GM19035 (cell line): ENCODE results near the gene CRYGS.
"Not testable (repeated sequence)": the region's sequence is repeated elsewhere in the genome, so short reads cannot be mapped to it uniquely, and the experiment has no call there.

Experiments
- ATAC-seq: cut with Tn5 transposase; IDR thresholded peaks from one replicate; pipeline ENCODE4 v1.9.1; 2021; ENCODE audit not compliant: unreplicated experiment

CRYGS gene

GRCh38 chr3:186520431-186520830 lies 23.7 kb downstream of the CRYGS start:
- no peak for ATAC-seq

GRCh38 chr3:186519021-186519658 lies 25.0 kb downstream of the CRYGS start:
- peak; percentile 36 for ATAC-seq

DNA sequence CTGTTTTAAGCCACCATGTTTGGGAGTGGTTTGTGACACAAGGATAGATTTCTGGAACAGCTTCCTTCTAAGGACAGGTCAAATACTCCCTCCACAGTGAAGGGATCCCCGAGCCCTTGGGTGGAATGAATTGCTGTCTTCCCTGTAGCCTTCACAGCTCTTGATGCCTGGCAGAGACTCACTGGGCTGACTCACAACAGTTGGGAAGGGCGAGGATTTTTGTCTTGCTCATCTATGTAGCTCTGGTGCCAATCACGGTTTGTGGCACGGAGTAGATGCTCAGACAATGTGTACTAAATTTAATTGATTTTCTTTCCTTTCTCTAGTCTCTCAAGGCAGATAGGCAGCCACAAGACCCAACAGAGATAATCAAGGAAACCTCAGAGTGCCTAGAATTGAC lies 27.0 kb downstream of the CRYGS start:
- no peak for ATAC-seq

- no peak for ATAC-seq
Measured at GRCh38 chr3:186516646-186517045, 27.5 kb downstream of the CRYGS start.

- no peak for ATAC-seq
Measured at GRCh38 chr3:186515125-186515524, 29.1 kb downstream of the CRYGS start.

- ATAC-seq = no peak
Measured at GRCh38 chr3:186514296-186515002, 29.7 kb downstream of the CRYGS start.

- no peak for ATAC-seq
Measured at GRCh38 chr3:186513386-186513785, 30.8 kb downstream of the CRYGS start.

DNA sequence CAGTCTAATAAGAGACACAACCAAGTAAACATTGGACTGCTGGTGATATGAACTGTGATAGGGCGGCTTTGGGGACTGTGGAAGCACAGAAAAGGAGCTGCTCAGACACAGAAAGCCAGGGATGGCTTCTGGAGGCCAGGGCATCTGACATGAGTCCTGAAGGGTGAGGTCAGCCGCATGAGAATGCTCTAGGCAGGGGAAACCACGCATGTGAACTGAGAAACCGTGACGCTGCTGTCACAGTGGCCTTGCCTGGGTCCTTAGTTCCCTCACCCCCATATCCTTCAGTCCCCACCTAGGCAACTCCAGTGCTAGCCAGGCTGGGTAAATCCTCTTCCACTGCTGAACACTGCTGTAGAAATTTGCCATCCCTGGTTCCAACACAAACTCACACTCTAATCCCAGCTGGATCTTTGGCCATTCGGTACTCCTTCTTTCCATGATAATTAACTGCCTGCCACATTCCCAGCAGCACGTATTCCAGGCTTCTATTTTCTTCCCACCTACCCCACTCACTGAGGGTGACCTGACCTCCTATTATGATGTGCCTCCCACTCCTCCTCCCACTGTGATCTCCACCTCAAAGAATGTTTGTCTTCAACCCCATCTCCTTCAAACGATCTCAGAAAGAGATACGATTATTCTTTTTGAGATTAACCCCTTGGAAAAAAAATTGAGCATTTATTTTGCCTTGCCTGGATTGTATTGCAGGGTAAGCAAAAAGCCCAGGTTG lies 31.4 kb downstream of the CRYGS start:
- ATAC-seq = no peak

- ATAC-seq = no peak
Measured at GRCh38 chr3:186511702-186512101, 32.5 kb downstream of the CRYGS start.

DNA sequence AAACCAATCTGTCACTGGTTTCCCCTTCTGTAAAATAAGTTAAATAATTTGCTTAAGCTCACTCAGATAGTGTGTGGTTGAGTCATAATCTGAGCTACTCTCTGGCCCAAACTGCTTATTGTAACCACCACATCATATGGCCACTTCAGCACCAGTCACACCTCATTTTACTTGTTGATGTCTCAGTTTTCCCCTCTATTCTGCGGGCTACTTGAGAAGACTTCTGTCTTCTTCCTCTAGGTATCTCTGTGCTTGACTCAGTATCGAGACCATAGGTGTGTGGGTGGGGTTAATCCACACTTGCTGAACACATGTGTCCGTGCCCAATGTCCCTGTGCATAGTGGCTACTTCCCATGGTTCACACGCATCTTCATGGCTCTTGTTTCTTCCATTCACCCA lies 32.9 kb downstream of the CRYGS start:
- peak; percentile 80 for ATAC-seq

GRCh38 chr3:186510374-186511079 lies 33.7 kb downstream of the CRYGS start:
- peak; percentile 32 for ATAC-seq

- no peak for ATAC-seq
Measured at GRCh38 chr3:186509423-186509822, 34.8 kb downstream of the CRYGS start.

- ATAC-seq = no peak
Measured at GRCh38 chr3:186506857-186507256, 37.3 kb downstream of the CRYGS start.

DNA sequence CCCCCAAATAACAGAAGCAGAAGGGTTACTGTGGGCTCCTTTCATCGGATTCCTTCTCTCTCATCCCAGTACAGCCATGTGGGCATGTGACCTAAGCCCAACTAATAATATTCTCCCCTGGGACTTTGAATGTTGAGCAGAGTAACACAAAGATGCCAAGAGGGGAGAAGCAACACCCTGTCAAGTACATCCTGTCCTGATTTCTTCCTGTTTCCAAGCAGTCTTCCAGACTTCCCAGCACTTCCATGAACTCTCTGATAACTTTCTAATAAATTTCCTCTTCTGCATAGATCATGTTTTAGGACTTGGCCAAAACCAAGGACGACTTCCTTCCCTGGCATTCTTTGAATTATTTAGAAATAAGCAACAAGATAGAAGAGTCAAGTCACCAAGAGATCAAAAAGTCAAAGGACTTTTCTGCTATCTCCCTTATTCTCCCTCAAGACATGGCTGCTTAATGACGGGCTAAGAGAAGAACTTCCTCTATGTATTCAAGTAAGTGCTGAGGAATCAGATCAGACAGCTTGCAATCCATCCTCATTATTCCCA lies 37.9 kb downstream of the CRYGS start:
- ATAC-seq = no peak

DNA sequence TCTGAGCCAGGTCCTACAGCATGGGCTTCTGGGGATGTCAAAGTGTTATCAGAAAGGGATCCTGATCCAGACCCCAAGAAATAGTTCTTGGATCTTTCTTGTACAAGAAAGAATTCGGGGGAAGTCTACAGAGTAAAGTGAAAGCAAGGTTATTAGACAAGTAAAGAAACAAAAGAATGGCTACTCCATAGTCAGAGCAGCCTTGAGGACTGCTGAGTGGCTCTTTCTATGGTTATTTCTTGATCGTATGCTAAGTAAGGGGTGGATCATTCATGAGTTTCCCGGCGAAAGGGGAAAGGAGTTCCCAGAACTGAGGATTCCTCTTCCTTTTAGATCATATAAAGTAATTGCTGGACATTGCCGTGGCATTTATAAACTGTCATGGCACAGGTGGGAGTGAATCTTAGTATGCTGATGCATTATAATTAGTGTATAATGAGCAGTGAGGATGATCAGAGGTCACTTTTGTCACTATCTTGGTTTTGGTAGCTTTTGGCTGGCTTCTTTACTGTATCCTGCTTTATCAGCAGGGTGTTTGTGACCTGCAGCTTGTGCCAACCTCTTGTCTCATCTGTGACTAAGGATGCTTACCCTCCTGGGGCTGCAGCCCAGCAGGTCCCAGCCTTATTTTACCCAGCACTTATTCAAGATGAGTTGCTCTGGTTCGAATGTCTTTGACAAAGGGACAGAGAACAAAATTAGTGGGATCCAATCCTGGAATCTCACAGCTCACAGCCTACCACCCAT lies 41.0 kb downstream of the CRYGS start:
- no peak for ATAC-seq

DNA sequence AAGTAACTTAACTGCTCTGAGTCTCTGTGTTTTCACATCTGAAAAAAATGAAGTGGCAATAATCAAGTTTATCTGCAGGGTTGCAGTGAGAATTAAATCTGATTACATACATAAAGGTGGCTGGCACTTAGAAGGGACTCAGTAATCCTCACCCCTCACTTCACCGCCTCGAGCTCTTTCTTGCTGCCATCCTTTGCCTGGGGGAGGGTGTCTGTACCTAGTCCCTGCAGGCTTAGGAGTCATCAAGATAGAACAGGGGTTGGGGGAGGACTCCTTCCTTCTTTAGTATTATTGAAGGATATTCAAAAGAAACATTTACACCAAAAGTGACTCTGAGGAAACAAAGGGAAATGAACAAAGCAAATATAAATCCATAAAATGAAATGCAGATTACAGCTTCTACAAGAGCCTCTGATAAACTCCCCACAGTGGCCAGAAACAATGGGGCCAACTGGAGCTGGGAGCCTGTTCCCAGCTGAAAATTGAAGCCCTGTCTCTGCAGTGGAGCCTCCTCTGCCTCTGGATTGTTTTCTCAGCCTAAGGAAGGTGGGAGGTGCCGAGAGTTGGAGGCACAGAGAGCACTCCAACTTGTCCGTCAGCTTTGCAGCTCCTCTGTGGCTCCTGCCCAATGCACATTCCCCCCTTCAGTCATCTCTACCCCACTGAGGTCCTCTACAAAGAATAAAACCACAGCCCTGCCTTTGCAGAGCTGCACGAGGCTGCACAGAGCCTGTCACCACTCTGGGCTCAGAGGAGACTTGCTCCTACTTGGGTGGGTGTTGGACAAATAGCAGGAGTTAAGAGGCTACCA lies 41.8 kb downstream of the CRYGS start:
- no peak for ATAC-seq

DNA sequence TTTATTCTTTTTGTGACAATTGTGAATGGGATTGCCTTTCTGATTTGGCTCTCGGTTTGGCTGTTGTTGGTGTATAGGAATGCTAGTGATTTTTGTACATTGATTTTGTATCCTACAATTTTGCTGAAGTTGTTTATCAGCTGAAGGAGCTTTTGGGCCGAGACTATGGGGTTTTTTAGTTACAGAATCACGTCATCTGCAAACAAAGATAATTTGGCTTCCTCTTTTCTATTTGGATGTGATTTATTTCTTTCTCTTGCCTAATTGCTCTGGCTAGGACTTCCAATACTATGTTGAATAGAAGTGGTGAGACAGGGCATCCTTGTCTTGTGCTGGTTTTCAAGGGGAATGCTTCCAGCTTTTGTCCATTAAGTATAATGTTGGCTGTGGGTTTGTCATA lies 44.2 kb downstream of the CRYGS start:
- ATAC-seq = not testable (repeated sequence)

DNA sequence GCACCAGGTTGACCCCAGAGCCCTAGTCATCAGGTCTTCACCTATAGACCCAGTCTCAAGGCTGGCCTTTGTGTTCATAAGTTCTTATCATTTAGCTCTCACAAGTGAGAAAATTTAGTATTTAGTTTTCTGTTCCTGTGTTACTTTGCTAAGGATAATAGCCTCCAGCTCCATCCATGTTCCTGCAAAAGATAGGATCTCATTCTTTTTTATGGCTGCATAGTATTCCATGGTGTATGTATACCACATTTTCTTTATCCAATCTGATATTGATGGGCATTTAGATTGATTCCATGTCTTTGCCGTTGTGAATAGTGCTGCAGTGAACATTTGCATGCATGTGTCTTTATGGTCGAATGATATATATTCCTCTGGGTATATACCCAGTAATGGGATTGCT lies 46.2 kb downstream of the CRYGS start:
- not testable (repeated sequence) for ATAC-seq

- ATAC-seq = no peak
Measured at GRCh38 chr3:186497608-186498007, 46.6 kb downstream of the CRYGS start.

DNA sequence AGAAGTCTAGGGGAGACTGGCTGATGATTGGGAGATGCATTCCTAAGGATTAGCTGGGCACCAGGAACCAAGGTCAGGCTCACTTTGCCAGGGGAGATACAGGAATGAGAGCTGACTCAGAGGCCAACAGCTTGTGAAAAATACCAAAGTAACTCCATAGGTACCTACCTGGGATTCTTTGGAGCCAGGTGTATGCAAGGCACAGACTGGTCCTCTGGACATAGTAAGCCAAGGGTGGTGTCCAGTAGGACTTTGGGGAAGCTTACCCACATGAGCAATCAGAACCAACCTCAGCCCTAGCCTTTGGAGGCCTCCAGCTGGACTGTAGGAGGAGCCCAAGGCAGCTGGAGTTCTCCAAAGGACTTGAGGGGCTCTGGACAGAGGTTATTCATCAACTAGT lies 47.5 kb downstream of the CRYGS start:
- ATAC-seq = no peak
